ENCODE results near the gene RASA3. TPM values are rescaled to one million over a fixed set of nuclear protein-coding genes. Genes with fewer than 3 reads are reported as not detected.
"Not testable (repeated sequence)": the region's sequence is repeated elsewhere in the genome, so short reads cannot be mapped to it uniquely, and the experiment has no call there.

The RASA3 gene
- total RNA-seq, 1 experiment from 2014 or later, result 10.0 TPM

GRCh38 chr13:114151565-114152284 lies 19.3 kb upstream of the RASA3 start:
- Histone ChIP-seq H3K36me3 (ENCODE audit: low read depth) (no peaks in the 10 kb centered on the region), H3K9me2 (ENCODE audit: insufficient read depth) (no peaks in the 10 kb centered on the region), H3K9me3 (ENCODE audit: insufficient read depth, low read depth) (no peaks in the 10 kb centered on the region), H2AFZ (peak overlapping the region; percentile 17; the same call in 1 of the 2 replicates), H3K4me3 (0 out of 2 replicates have a peak overlapping the region, but pooled peaks have one; percentile 13), H4K20me1 (ENCODE audit: insufficient read depth) (no peaks in the 10 kb centered on the region), H3K27ac (peak overlapping the region; percentile 47; the same call in 1 of the 2 replicates), H3K27me3 (ENCODE audit: insufficient read depth, low read depth) (no peaks in the 10 kb centered on the region), H3F3A (ENCODE audit: insufficient read depth, low read depth) (peaks cover 13% of the 10 kb centered on the region), H3K4me1 (replicated peaks; ENCODE audit: insufficient read depth) (peaks cover 26% of the 10 kb centered on the region), H3K79me2 (ENCODE audit: low read depth) (no peaks in the 10 kb centered on the region), H3K4me2 (peak overlapping the region; percentile 66)
- peak; percentile 78 to 88 for DNase-seq
- no peak for TF ChIP-seq EZH2 (IDR thresholded peaks at IDR 0.05; ENCODE audit: low read depth)
- TF ChIP-seq, protein P1, sequence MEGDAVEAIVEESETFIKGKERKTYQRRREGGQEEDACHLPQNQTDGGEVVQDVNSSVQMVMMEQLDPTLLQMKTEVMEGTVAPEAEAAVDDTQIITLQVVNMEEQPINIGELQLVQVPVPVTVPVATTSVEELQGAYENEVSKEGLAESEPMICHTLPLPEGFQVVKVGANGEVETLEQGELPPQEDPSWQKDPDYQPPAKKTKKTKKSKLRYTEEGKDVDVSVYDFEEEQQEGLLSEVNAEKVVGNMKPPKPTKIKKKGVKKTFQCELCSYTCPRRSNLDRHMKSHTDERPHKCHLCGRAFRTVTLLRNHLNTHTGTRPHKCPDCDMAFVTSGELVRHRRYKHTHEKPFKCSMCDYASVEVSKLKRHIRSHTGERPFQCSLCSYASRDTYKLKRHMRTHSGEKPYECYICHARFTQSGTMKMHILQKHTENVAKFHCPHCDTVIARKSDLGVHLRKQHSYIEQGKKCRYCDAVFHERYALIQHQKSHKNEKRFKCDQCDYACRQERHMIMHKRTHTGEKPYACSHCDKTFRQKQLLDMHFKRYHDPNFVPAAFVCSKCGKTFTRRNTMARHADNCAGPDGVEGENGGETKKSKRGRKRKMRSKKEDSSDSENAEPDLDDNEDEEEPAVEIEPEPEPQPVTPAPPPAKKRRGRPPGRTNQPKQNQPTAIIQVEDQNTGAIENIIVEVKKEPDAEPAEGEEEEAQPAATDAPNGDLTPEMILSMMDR (conservative IDR thresholded peaks at IDR 0.05), result peak; percentile 48; the same call in 1 of the 2 replicates
- intact Hi-C loops (cut with micrococcal nuclease; ENCODE audit: unreplicated experiment), result loop anchor here (5.0 kb wide), 1 partner anchor 61 kb away; no protein-coding TSS in a partner anchor
- no TSS peak for BruUV-seq (replicated peaks)
- ChIA-PET CTCF (no interaction called here), POLR2A (ENCODE audit: unreplicated experiment) (interaction anchor here (0.6 kb wide), 1 partner anchor 12 kb away, joined by 13 read pairs; no protein-coding TSS in a partner anchor)

DNA sequence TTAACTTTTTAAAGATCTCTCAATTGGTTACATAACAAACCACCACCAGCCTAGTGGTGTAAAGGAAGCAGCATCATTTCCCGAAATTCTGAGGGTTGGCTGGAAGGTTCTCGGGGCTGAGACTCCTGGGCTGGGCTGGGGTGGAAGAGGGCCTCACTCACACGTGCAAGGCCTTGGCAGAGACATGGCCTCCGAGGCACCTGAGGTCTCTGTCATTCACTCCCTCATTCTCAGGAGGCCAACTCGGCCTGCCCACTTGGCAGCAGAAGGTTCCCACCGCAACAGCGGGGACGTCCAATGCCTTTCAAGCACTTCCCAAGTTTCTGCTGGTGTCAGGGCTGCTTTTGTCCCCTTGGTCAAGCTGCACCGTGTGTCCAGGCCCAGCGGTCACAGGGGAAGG lies 18.6 kb upstream of the RASA3 start:
- no peak overlapping the region for H3K27ac ChIP-seq
- no peaks in the 10 kb centered on the region for H3K27me3 ChIP-seq (ENCODE audit: insufficient read depth, low read depth)
- ChIA-PET POLR2A (ENCODE audit: unreplicated experiment) (no interaction called here), CTCF (no interaction called here)
- no peak for DNase-seq
- no peaks in the 10 kb centered on the region for H3K9me2 ChIP-seq (ENCODE audit: insufficient read depth)
- H3K79me2 ChIP-seq (ENCODE audit: low read depth), result no peaks in the 10 kb centered on the region
- no peaks in the 10 kb centered on the region for H4K20me1 ChIP-seq (ENCODE audit: insufficient read depth)
- no peaks in the 10 kb centered on the region for H3K36me3 ChIP-seq (ENCODE audit: low read depth)
- intact Hi-C loops (cut with micrococcal nuclease; ENCODE audit: unreplicated experiment), result loop anchor here (5.0 kb wide), 1 partner anchor 61 kb away; no protein-coding TSS in a partner anchor
- BruUV-seq (replicated peaks), result no TSS peak
- peaks cover 8% of the 10 kb centered on the region for H3F3A ChIP-seq (ENCODE audit: insufficient read depth, low read depth)
- 0 out of 2 replicates have a peak overlapping the region, but pooled peaks have one; percentile 13 for H3K4me3 ChIP-seq
- no peak for TF ChIP-seq EZH2 (IDR thresholded peaks at IDR 0.05; ENCODE audit: low read depth)
- TF ChIP-seq, protein P1 (conservative IDR thresholded peaks at IDR 0.05), result no peak
- peak overlapping the region; percentile 66 for H3K4me2 ChIP-seq
- H3K9me3 ChIP-seq (ENCODE audit: insufficient read depth, low read depth), result no peaks in the 10 kb centered on the region
- H2AFZ ChIP-seq, result peak overlapping the region; percentile 17
- H3K4me1 ChIP-seq (replicated peaks; ENCODE audit: insufficient read depth), result peaks cover 26% of the 10 kb centered on the region

DNA sequence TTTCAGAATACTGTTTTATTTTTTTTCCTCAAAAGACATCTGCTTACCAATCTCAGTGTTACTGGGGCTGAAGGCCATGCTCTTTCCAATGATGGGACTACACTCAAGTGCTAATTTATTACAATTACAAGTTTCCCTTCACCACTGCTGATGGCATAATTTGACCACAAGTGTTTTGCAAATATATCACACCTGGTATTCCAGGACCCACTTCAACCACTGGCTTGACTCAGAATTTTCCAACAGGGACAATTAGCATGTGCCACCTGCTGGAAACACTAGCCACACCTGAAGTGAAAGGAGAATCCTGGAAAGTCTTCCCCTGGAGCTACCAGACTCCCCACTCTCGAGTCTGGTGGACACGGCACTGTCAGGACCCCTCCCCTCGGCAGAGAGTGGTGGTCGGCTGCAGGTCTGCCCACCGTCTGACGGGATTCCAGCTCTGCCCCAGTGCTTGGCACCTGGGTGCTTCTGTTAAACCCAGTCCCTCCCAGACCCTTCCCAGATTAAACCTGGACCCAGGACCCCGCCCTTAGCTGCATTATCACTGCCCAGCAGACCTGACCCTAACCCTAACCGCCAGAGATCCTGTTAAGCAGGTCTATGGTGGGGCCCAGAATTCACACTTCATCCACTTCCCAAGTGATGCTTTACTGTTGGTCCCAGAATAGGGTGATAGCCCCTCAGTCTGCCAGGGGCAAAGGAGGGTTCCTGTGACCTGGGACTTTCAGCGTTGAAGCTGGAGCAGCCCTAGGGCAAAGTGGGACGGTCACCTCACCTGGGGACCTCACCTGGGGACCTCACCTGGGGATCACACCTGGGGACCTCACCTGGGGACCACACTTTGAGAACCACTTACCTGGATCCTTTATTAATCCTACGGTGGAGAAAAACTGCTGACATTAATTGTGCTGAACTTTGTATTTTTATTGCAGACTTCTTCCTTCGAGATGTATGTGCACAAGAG lies 17.6 kb upstream of the RASA3 start:
- no peak overlapping the region for H3K27ac ChIP-seq
- peak in 1 of 2 experiments; percentile 28 for DNase-seq
- H3K36me3 ChIP-seq (ENCODE audit: low read depth), result no peaks in the 10 kb centered on the region
- no peak for TF ChIP-seq EZH2 (IDR thresholded peaks at IDR 0.05; ENCODE audit: low read depth)
- TF ChIP-seq, protein P1 (conservative IDR thresholded peaks at IDR 0.05), result no peak
- no peaks in the 10 kb centered on the region for H3K27me3 ChIP-seq (ENCODE audit: insufficient read depth, low read depth)
- H4K20me1 ChIP-seq (ENCODE audit: insufficient read depth), result no peaks in the 10 kb centered on the region
- H3K79me2 ChIP-seq (ENCODE audit: low read depth), result no peaks in the 10 kb centered on the region
- H3K4me3 ChIP-seq, result no peak overlapping the region
- no peaks in the 10 kb centered on the region for H3K9me2 ChIP-seq (ENCODE audit: insufficient read depth)
- BruUV-seq (replicated peaks), result no TSS peak
- POLR2A ChIA-PET (ENCODE audit: unreplicated experiment), result no interaction called here
- H2AFZ ChIP-seq, result no peak overlapping the region
- peaks cover 8% of the 10 kb centered on the region for H3F3A ChIP-seq (ENCODE audit: insufficient read depth, low read depth)
- H3K4me2 ChIP-seq, result no peak overlapping the region
- peaks cover 26% of the 10 kb centered on the region for H3K4me1 ChIP-seq (replicated peaks; ENCODE audit: insufficient read depth)
- no peaks in the 10 kb centered on the region for H3K9me3 ChIP-seq (ENCODE audit: insufficient read depth, low read depth)
- CTCF ChIA-PET, result no interaction called here
- intact Hi-C loops (cut with micrococcal nuclease; ENCODE audit: unreplicated experiment), result loop anchor here (5.0 kb wide), 1 partner anchor 62 kb away; no protein-coding TSS in a partner anchor

- H3K4me3 ChIP-seq; H3K9me2 ChIP-seq (ENCODE audit: insufficient read depth); H3K27me3 ChIP-seq (ENCODE audit: insufficient read depth, low read depth); H3K79me2 ChIP-seq (ENCODE audit: low read depth); CTCF ChIA-PET; intact Hi-C loops (cut with micrococcal nuclease; ENCODE audit: unreplicated experiment); H3K4me2 ChIP-seq; DNase-seq; BruUV-seq (replicated peaks); H3K9me3 ChIP-seq (ENCODE audit: insufficient read depth, low read depth); POLR2A ChIA-PET (ENCODE audit: unreplicated experiment); H3K36me3 ChIP-seq (ENCODE audit: low read depth); H3F3A ChIP-seq (ENCODE audit: insufficient read depth, low read depth); H3K27ac ChIP-seq; H2AFZ ChIP-seq; H4K20me1 ChIP-seq (ENCODE audit: insufficient read depth): not testable (repeated sequence)
- H3K4me1 ChIP-seq (replicated peaks; ENCODE audit: insufficient read depth), result peaks cover 26% of the 10 kb centered on the region
Observed at GRCh38 chr13:114148886-114149285, 16.5 kb upstream of the RASA3 start.
